B cell (primary cell): ENCODE results near the gene CTRB1. TPM values are rescaled to one million over a fixed set of nuclear protein-coding genes. Genes with fewer than 3 reads are reported as not detected.

ENCODE experiments used
- ATAC-seq: fragments of 200-7000 bp; cut with Tn5 transposase; one replicate; pipeline ENCODE4 v1.10.0; 2021; ENCODE audit warnings: low read depth, mild to moderate bottlenecking, moderate number of reproducible peaks, moderate library complexity
- CTCF ChIA-PET: fragments of 350-600 bp; sonication (Branson Sonifier 250); formaldehyde crosslinking; loops from one replicate; lab custom pipeline; 2021; ENCODE audit warnings: antibody characterized with exemption, inconsistent platforms; lab: Charles Lee
- POLR2A ChIA-PET: fragments of 350-600 bp; sonication (Branson Sonifier 250); formaldehyde crosslinking; loops from one replicate; lab custom pipeline; 2021; ENCODE audit warnings: antibody characterized with exemption; lab: Charles Lee
- DNase-seq: peaks from one replicate; pipeline ENCODE4 v3.0.0; 2013
- H2AFZ ChIP-seq: 2 replicates; pipeline ENCODE4 v1.6.1; 2012; ENCODE audit warnings: mild to moderate bottlenecking, low read depth, low read length; ENCODE audit not compliant: insufficient read depth, poor library complexity, severe bottlenecking
- H3K27ac ChIP-seq, 2 donors: 1 replicate in 1 of 2; 2 replicates in 1 of 2; pipeline ENCODE4 v1.5.1; 2012 to 2013; ENCODE audit warnings: low read length in 2 of 2, mild to moderate bottlenecking in 2 of 2, moderate library complexity in 1 of 2
- H3K27me3 ChIP-seq, 4 experiments: fragments of 200-600 bp in 1 of 4; sonication (generic) in 1 of 4; replicated peaks in 1 of 4; 1 replicate in 2 of 4; 2 replicates in 2 of 4; pipeline versions ENCODE4 v1.6.1 to v1.7.0; 2013 to 2016; ENCODE audit warnings: low read length in 3 of 4, mild to moderate bottlenecking in 2 of 4, mixed read lengths in 1 of 4, moderate library complexity in 1 of 4; ENCODE audit not compliant: insufficient read depth in 4 of 4, control insufficient read depth in 3 of 4; ENCODE audit errors: control extremely low read depth in 1 of 4
- H3K36me3 ChIP-seq, 2 experiments: replicated peaks in 1 of 2; 1 replicate in 1 of 2; 2 replicates in 1 of 2; pipeline versions ENCODE4 v1.6.1 to v1.7.1; 2013; ENCODE audit warnings: low read length in 1 of 2; ENCODE audit not compliant: insufficient read depth in 2 of 2, control insufficient read depth in 1 of 2; ENCODE audit errors: control extremely low read depth in 1 of 2, extremely low read depth in 1 of 2
- H3K4me1 ChIP-seq, 2 donors: fragments of 200-600 bp in 1 of 2; sonication (generic) in 1 of 2; 1 replicate in 1 of 2; 2 replicates in 1 of 2; pipeline versions ENCODE4 v1.5.1 to v1.6.1; 2013 to 2017; ENCODE audit warnings: low read length in 2 of 2; ENCODE audit not compliant: control insufficient read depth in 2 of 2, insufficient read depth in 2 of 2
- H3K4me2 ChIP-seq: replicated peaks from 2 replicates; pipeline ENCODE3; 2012; ENCODE audit warnings: mild to moderate bottlenecking, low read depth, low read length; ENCODE audit not compliant: poor library complexity, severe bottlenecking
- H3K4me3 ChIP-seq, 5 experiments: fragments of 200-600 bp in 1 of 5; sonication (generic) in 1 of 5; 1 replicate in 3 of 5; 2 replicates in 2 of 5; pipeline versions ENCODE4 v1.5.1 to v1.7.0; 2011 to 2016; ENCODE audit warnings: low read length in 4 of 5, mild to moderate bottlenecking in 4 of 5, low read depth in 2 of 5, control low read depth in 1 of 5, moderate library complexity in 1 of 5; ENCODE audit not compliant: insufficient read depth in 1 of 5; ENCODE audit errors: control extremely low read depth in 1 of 5, extremely low read depth in 1 of 5
- H3K79me2 ChIP-seq: fragments of 200-600 bp; sonication (generic); one replicate; pipeline ENCODE4 v1.6.0; 2016; ENCODE audit warnings: low read length; ENCODE audit not compliant: control insufficient read depth, insufficient read depth
- H3K9ac ChIP-seq: fragments of 200-600 bp; sonication (generic); 2 replicates; pipeline ENCODE4 v1.6.1; 2017; ENCODE audit warnings: mild to moderate bottlenecking, low read length, moderate library complexity
- H3K9me3 ChIP-seq, 3 donors: one replicate each; pipeline versions ENCODE4 v1.6.1 to v1.7.1; 2013; ENCODE audit warnings: low read length in 2 of 3; ENCODE audit not compliant: control insufficient read depth in 2 of 3, insufficient read depth in 1 of 3; ENCODE audit errors: control extremely low read depth in 1 of 3
- H4K20me1 ChIP-seq: 2 replicates; pipeline ENCODE4 v1.6.0; 2012; ENCODE audit warnings: mild to moderate bottlenecking, low read length; ENCODE audit not compliant: insufficient read depth, control insufficient read depth, poor library complexity, severe bottlenecking
- H3K27ac Mint-ChIP-seq: one replicate; pipeline ENCODE4 v1.8.0; 2021; ENCODE audit warnings: mixed read lengths
- H3K27me3 Mint-ChIP-seq: one replicate; pipeline ENCODE4 v1.8.0; 2021; ENCODE audit warnings: mixed read lengths
- H3K4me1 Mint-ChIP-seq: one replicate; pipeline ENCODE4 v1.8.0; 2021; ENCODE audit warnings: mixed read lengths
- H3K4me3 Mint-ChIP-seq: one replicate; pipeline ENCODE4 v1.8.0; 2021; ENCODE audit warnings: mixed read lengths
- H3K9me3 Mint-ChIP-seq: one replicate; pipeline ENCODE4 v1.8.0; 2022; ENCODE audit warnings: mixed read lengths; ENCODE audit not compliant: insufficient read depth
- CTCF ChIP-seq: fragments of 200-600 bp; IDR thresholded peaks from one replicate; pipeline ENCODE4 v1.8.0; 2022; ENCODE audit warnings: antibody characterized with exemption, mild to moderate bottlenecking
- EZH2 ChIP-seq: IDR thresholded peaks from 2 replicates; pipeline ENCODE4 v1.6.1; 2012; ENCODE audit warnings: borderline replicate concordance, low read depth, mild to moderate bottlenecking, moderate library complexity, low read length; ENCODE audit not compliant: insufficient read depth, poor library complexity, severe bottlenecking
- WGBS: methylation state at CpG from one replicate; pipeline ENCODE4 v1.1.5; 2013; ENCODE audit warnings: missing lambda C conversion rate; ENCODE audit not compliant: insufficient coverage; 5-methylcytosine and 5-hydroxymethylcytosine counted together
- intact Hi-C: fragments of 100-400 bp; cut with micrococcal nuclease; formaldehyde crosslinking; loops from one replicate; pipeline ENCODE4 v1.10.0; 2022
- polyA plus RNA-seq: library from polyadenylated mRNA; depleted of rRNA; stranded (reverse); fragments of >200 nt; gene quantifications from 2 replicates; pipeline ENCODE4 v1.2.3, GENCODE V29; 2012
- total RNA-seq, 2 donors: library from RNA; stranded (reverse); fragments of 120-200 nt in 1 of 2; gene quantifications; 1 replicate in 1 of 2; 2 replicates in 1 of 2; pipeline versions ENCODE4 v1.2.3 to v1.2.4, GENCODE V29; 2013 to 2022

The CTRB1 gene
- total and polyA plus RNA-seq, 2 donors (not counting 1 experiment from before 2014, with no cell fraction given) = not detected

GRCh38 chr16:75225092-75225491 lies 6.3 kb downstream of the CTRB1 start:
- 87% methylated on average over 12 of the region's 12 CpGs for WGBS
- Mint-ChIP-seq H3K27me3 (peaks cover 19% of the 10 kb centered on the region), H3K4me3 (no peak overlapping the region), H3K27ac (no peak overlapping the region), H3K4me1 (peaks cover 4% of the 10 kb centered on the region), H3K9me3 (no peaks in the 10 kb centered on the region)
- intact Hi-C loops = no loop called here
- no peak overlapping the region for H3K4me3 ChIP-seq
- no peak for TF ChIP-seq CTCF
- TF ChIP-seq EZH2 = no peak
- H3K27me3 ChIP-seq = peaks cover 0 to 38% (median 3%) of the 10 kb centered on the region in 4 experiments
- no peak for ATAC-seq
- H3K79me2 ChIP-seq = no peaks in the 10 kb centered on the region
- CTCF ChIA-PET = no interaction called here
- no peaks in the 10 kb centered on the region for H3K4me1 ChIP-seq
- H2AFZ ChIP-seq = no peak overlapping the region
- H3K9me3 ChIP-seq = peaks cover 0 to 8% (median 0%) of the 10 kb centered on the region in 3 donors
- no peaks in the 10 kb centered on the region for H3K36me3 ChIP-seq
- H3K4me2 ChIP-seq = no peak overlapping the region
- no peak overlapping the region for H3K9ac ChIP-seq
- POLR2A ChIA-PET = no interaction called here
- no peaks in the 10 kb centered on the region for H4K20me1 ChIP-seq
- no peak for DNase-seq
- no peak overlapping the region for H3K27ac ChIP-seq

GRCh38 chr16:75225678-75226515 lies 7.1 kb downstream of the CTRB1 start:
- Histone ChIP-seq H2AFZ (no peak overlapping the region), H3K27me3 (peaks cover 0 to 45% (median 5%) of the 10 kb centered on the region in 4 experiments), H3K4me3 (no peak overlapping the region), H3K27ac (no peak overlapping the region), H3K4me1 (no peaks in the 10 kb centered on the region), H3K9me3 (peaks cover 0 to 8% (median 0%) of the 10 kb centered on the region in 3 donors), H4K20me1 (no peaks in the 10 kb centered on the region), H3K79me2 (no peaks in the 10 kb centered on the region), H3K36me3 (no peaks in the 10 kb centered on the region), H3K4me2 (no peak overlapping the region), H3K9ac (no peak overlapping the region)
- POLR2A ChIA-PET = no interaction called here
- intact Hi-C loops = no loop called here
- Mint-ChIP-seq H3K4me1 (peaks cover under 1% of the 10 kb centered on the region), H3K9me3 (no peaks in the 10 kb centered on the region), H3K4me3 (no peak overlapping the region), H3K27me3 (peaks cover 25% of the 10 kb centered on the region), H3K27ac (no peak overlapping the region)
- no peak for ATAC-seq
- CTCF ChIA-PET = interaction anchor here (1.6 kb wide), 1 partner anchor 26 kb away, joined by 4 read pairs; no protein-coding TSS in a partner anchor
- TF ChIP-seq CTCF (no peak), EZH2 (no peak)
- DNase-seq = no peak
- WGBS = 85% methylated on average over 16 of the region's 26 CpGs
